ENCODE data around the gene ASB1.

Gene ASB1

DNA sequence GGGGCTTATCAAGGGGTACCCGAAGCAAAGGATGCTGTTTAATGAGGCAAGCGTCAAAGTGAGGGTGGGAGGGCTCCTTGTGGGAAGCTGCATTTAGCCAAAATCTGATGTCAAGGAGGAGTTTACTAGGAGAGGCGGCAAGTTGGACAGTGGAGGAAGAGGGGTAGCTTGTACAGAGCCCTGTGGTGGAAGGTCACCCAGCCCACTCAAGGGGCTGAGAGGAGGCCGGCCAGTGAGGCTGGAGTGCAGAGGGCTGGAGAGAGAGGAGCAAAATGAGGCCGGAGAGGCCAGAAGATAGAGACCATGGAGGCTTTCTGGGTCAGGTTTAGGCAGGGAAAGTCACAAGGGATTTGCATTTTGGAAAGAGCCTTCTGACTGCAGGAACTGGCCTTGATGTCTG, 49.5 kb downstream of the ASB1 start:
- no peaks in the 10 kb centered on the region for H3K4me1 ChIP-seq (ENCODE audit: control insufficient read depth in 1 of 2, insufficient read depth in 2 of 2, low read length in 2 of 2)
- no peaks in the 10 kb centered on the region for H3K27me3 ChIP-seq (ENCODE audit: control insufficient read depth in 1 of 2, insufficient read depth in 2 of 2, low read length in 2 of 2)
- H3K27ac ChIP-seq (ENCODE audit: low read depth, low read length), result no peak overlapping the region
- no peaks in the 10 kb centered on the region for H3K36me3 ChIP-seq (ENCODE audit: control insufficient read depth in 1 of 2, insufficient read depth in 2 of 2, low read length in 2 of 2)
- no peak overlapping the region for H3K9ac ChIP-seq (ENCODE audit: low read depth in 1 of 2, low read length in 2 of 2)
- H3K9me3 ChIP-seq (ENCODE audit: control insufficient read depth in 1 of 2, low read length in 2 of 2), result peaks cover 7 to 8% of the 10 kb centered on the region in 2 donors
- no peak overlapping the region for H3K4me3 ChIP-seq (ENCODE audit: low read depth in 1 of 2, low read length in 2 of 2)

- Histone ChIP-seq H3K4me1 (ENCODE audit: control insufficient read depth in 1 of 2, insufficient read depth in 2 of 2, low read length in 2 of 2) (no peaks in the 10 kb centered on the region), H3K36me3 (ENCODE audit: control insufficient read depth in 1 of 2, insufficient read depth in 2 of 2, low read length in 2 of 2) (no peaks in the 10 kb centered on the region), H3K27ac (ENCODE audit: low read depth, low read length) (no peak overlapping the region), H3K4me3 (ENCODE audit: low read depth in 1 of 2, low read length in 2 of 2) (no peak overlapping the region), H3K9me3 (ENCODE audit: control insufficient read depth in 1 of 2, low read length in 2 of 2) (peaks cover 5 to 7% of the 10 kb centered on the region in 2 donors), H3K27me3 (ENCODE audit: control insufficient read depth in 1 of 2, insufficient read depth in 2 of 2, low read length in 2 of 2) (no peaks in the 10 kb centered on the region), H3K9ac (ENCODE audit: low read depth in 1 of 2, low read length in 2 of 2) (no peak overlapping the region)
Observed at GRCh38 chr2:238478216-238478615, 51.5 kb downstream of the ASB1 start.

- Histone ChIP-seq H3K4me1 (ENCODE audit: control insufficient read depth in 1 of 2, insufficient read depth in 2 of 2, low read length in 2 of 2) (no peaks in the 10 kb centered on the region), H3K27me3 (ENCODE audit: control insufficient read depth in 1 of 2, insufficient read depth in 2 of 2, low read length in 2 of 2) (no peaks in the 10 kb centered on the region), H3K4me3 (ENCODE audit: low read depth in 1 of 2, low read length in 2 of 2) (no peak overlapping the region), H3K27ac (ENCODE audit: low read depth, low read length) (no peak overlapping the region), H3K9ac (ENCODE audit: low read depth in 1 of 2, low read length in 2 of 2) (no peak overlapping the region), H3K9me3 (ENCODE audit: control insufficient read depth in 1 of 2, low read length in 2 of 2) (peaks cover 0 to 9% of the 10 kb centered on the region in 2 donors), H3K36me3 (ENCODE audit: control insufficient read depth in 1 of 2, insufficient read depth in 2 of 2, low read length in 2 of 2) (no peaks in the 10 kb centered on the region)
Observed at GRCh38 chr2:238479847-238480246, 53.1 kb downstream of the ASB1 start.

GRCh38 chr2:238483021-238483420, 56.3 kb downstream of the ASB1 start:
- Histone ChIP-seq H3K27ac (ENCODE audit: low read depth, low read length) (no peak overlapping the region), H3K4me3 (ENCODE audit: low read depth in 1 of 2, low read length in 2 of 2) (no peak overlapping the region), H3K36me3 (ENCODE audit: control insufficient read depth in 1 of 2, insufficient read depth in 2 of 2, low read length in 2 of 2) (no peaks in the 10 kb centered on the region), H3K4me1 (ENCODE audit: control insufficient read depth in 1 of 2, insufficient read depth in 2 of 2, low read length in 2 of 2) (no peaks in the 10 kb centered on the region), H3K9me3 (ENCODE audit: control insufficient read depth in 1 of 2, low read length in 2 of 2) (peaks cover 0 to 9% of the 10 kb centered on the region in 2 donors), H3K27me3 (ENCODE audit: control insufficient read depth in 1 of 2, insufficient read depth in 2 of 2, low read length in 2 of 2) (peaks cover 0 to 5% of the 10 kb centered on the region in 2 donors), H3K9ac (ENCODE audit: low read depth in 1 of 2, low read length in 2 of 2) (no peak overlapping the region)

GRCh38 chr2:238483656-238484055, 56.9 kb downstream of the ASB1 start:
- H3K27ac ChIP-seq (ENCODE audit: low read depth, low read length), result no peak overlapping the region
- no peak overlapping the region for H3K4me3 ChIP-seq (ENCODE audit: low read depth in 1 of 2, low read length in 2 of 2)

GRCh38 chr2:238484522-238485452, 58.1 kb downstream of the ASB1 start:
- Histone ChIP-seq H3K9me3 (ENCODE audit: control insufficient read depth in 1 of 2, low read length in 2 of 2) (peaks cover 0 to 9% of the 10 kb centered on the region in 2 donors), H3K4me3 (ENCODE audit: low read depth in 1 of 2, low read length in 2 of 2) (no peak overlapping the region), H3K4me1 (ENCODE audit: control insufficient read depth in 1 of 2, insufficient read depth in 2 of 2, low read length in 2 of 2) (no peaks in the 10 kb centered on the region)

More at GRCh38 chr2:238483656-238484055, 56.9 kb downstream of the ASB1 start:
- Histone ChIP-seq H3K36me3 (ENCODE audit: control insufficient read depth in 1 of 2, insufficient read depth in 2 of 2, low read length in 2 of 2) (no peaks in the 10 kb centered on the region), H3K9ac (ENCODE audit: low read depth in 1 of 2, low read length in 2 of 2) (no peak overlapping the region), H3K9me3 (ENCODE audit: control insufficient read depth in 1 of 2, low read length in 2 of 2) (peaks cover 0 to 9% of the 10 kb centered on the region in 2 donors), H3K27me3 (ENCODE audit: control insufficient read depth in 1 of 2, insufficient read depth in 2 of 2, low read length in 2 of 2) (peaks cover 0 to 5% of the 10 kb centered on the region in 2 donors), H3K4me1 (ENCODE audit: control insufficient read depth in 1 of 2, insufficient read depth in 2 of 2, low read length in 2 of 2) (no peaks in the 10 kb centered on the region)

DNA sequence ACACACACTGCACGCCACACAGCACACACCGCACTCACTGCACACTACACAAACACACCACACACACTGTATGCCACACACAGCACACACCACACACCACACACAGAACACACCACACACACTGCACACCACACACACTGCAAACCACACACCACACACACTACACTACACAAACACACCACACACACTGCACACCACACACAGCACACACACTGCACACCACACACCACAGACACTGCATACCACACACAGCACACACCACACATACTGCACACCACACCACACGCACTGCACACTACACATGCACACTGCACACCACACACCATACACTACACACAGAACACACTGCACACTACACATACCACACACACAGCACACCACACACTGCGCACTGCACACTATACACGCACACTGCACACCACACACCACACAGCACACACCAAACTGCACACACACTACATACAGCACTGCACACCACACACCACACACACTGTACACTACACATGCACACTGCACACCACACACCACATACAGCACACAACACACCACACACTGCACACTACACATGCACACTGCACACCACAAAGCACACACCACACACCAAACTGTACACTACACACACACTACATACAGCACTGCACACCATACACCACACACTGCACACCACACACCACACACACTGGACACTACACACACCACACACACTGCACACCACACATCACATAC, 59.6 kb downstream of the ASB1 start:
- H3K9me3 ChIP-seq (ENCODE audit: control insufficient read depth in 1 of 2, low read length in 2 of 2), result peaks cover 0 to 2% of the 10 kb centered on the region in 2 donors
- no peak overlapping the region for H3K27ac ChIP-seq (ENCODE audit: low read depth, low read length)
- no peaks in the 10 kb centered on the region for H3K36me3 ChIP-seq (ENCODE audit: control insufficient read depth in 1 of 2, insufficient read depth in 2 of 2, low read length in 2 of 2)
- no peak overlapping the region for H3K4me3 ChIP-seq (ENCODE audit: low read depth in 1 of 2, low read length in 2 of 2)
- no peak overlapping the region for H3K9ac ChIP-seq (ENCODE audit: low read depth in 1 of 2, low read length in 2 of 2)
- no peaks in the 10 kb centered on the region for H3K4me1 ChIP-seq (ENCODE audit: control insufficient read depth in 1 of 2, insufficient read depth in 2 of 2, low read length in 2 of 2)
- peaks cover 0 to 5% of the 10 kb centered on the region in 2 donors for H3K27me3 ChIP-seq (ENCODE audit: control insufficient read depth in 1 of 2, insufficient read depth in 2 of 2, low read length in 2 of 2)

More at GRCh38 chr2:238484522-238485452, 58.1 kb downstream of the ASB1 start:
- Histone ChIP-seq H3K27me3 (ENCODE audit: control insufficient read depth in 1 of 2, insufficient read depth in 2 of 2, low read length in 2 of 2) (peaks cover 0 to 5% of the 10 kb centered on the region in 2 donors), H3K9ac (ENCODE audit: low read depth in 1 of 2, low read length in 2 of 2) (no peak overlapping the region), H3K36me3 (ENCODE audit: control insufficient read depth in 1 of 2, insufficient read depth in 2 of 2, low read length in 2 of 2) (no peaks in the 10 kb centered on the region), H3K27ac (ENCODE audit: low read depth, low read length) (no peak overlapping the region)

DNA sequence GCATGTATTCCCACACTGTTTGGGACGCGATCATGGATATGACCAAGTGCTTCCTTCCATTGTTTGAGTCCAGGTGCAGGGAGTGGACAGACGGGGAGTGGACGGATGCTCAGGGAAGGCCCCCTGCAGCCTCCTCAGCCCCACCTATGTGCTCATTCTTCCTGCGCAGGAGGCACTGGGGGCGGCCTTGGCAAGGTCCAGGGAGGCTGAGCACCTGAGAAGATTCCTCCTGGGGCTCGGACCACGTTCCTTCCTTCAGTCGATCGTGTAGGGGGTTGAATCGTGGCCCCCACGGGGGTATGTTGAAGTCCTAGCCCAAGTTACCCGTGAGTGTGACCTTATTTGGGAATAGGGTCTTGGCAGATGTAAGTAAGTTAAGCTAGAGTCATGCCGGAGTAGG, 60.4 kb downstream of the ASB1 start:
- Histone ChIP-seq H3K27ac (ENCODE audit: low read depth, low read length) (no peak overlapping the region), H3K4me3 (ENCODE audit: low read depth in 1 of 2, low read length in 2 of 2) (no peak overlapping the region), H3K27me3 (ENCODE audit: control insufficient read depth in 1 of 2, insufficient read depth in 2 of 2, low read length in 2 of 2) (peaks cover 0 to 5% of the 10 kb centered on the region in 2 donors), H3K36me3 (ENCODE audit: control insufficient read depth in 1 of 2, insufficient read depth in 2 of 2, low read length in 2 of 2) (no peaks in the 10 kb centered on the region), H3K9me3 (ENCODE audit: control insufficient read depth in 1 of 2, low read length in 2 of 2) (peaks cover 0 to 2% of the 10 kb centered on the region in 2 donors), H3K4me1 (ENCODE audit: control insufficient read depth in 1 of 2, insufficient read depth in 2 of 2, low read length in 2 of 2) (no peaks in the 10 kb centered on the region), H3K9ac (ENCODE audit: low read depth in 1 of 2, low read length in 2 of 2) (no peak overlapping the region)

GRCh38 chr2:238487652-238488346, 61.1 kb downstream of the ASB1 start:
- Histone ChIP-seq H3K9me3 (ENCODE audit: control insufficient read depth in 1 of 2, low read length in 2 of 2) (peaks cover 0 to 2% of the 10 kb centered on the region in 2 donors), H3K27ac (ENCODE audit: low read depth, low read length) (no peak overlapping the region), H3K27me3 (ENCODE audit: control insufficient read depth in 1 of 2, insufficient read depth in 2 of 2, low read length in 2 of 2) (peaks cover 0 to 5% of the 10 kb centered on the region in 2 donors), H3K9ac (ENCODE audit: low read depth in 1 of 2, low read length in 2 of 2) (no peak overlapping the region), H3K4me3 (ENCODE audit: low read depth in 1 of 2, low read length in 2 of 2) (no peak overlapping the region), H3K4me1 (ENCODE audit: control insufficient read depth in 1 of 2, insufficient read depth in 2 of 2, low read length in 2 of 2) (no peaks in the 10 kb centered on the region), H3K36me3 (ENCODE audit: control insufficient read depth in 1 of 2, insufficient read depth in 2 of 2, low read length in 2 of 2) (no peaks in the 10 kb centered on the region)
